Heart left ventricle (tissue), 13 donors: ENCODE results near the gene TCF4.

Source experiments
- POLR2A ChIP-seq, 2 donors: fragments of 450-650 bp; IDR thresholded peaks; one replicate each; pipeline ENCODE4 v1.6.1; 2017; ENCODE audit warnings: antibody characterized with exemption in 2 of 2, mild to moderate bottlenecking in 2 of 2, moderate library complexity in 2 of 2
- TF ChIP-seq, protein P1 (sequence below), 12 donors: fragments of 200-600 bp; sonication (generic) in 4 of 12; IDR thresholded peaks; one replicate each; pipeline versions ENCODE4 v1.5.0 to v1.8.0; 2018 to 2022; ENCODE audit warnings: antibody characterized with exemption in 12 of 12, mild to moderate bottlenecking in 5 of 12
- donor health status: ischemic (EF 13 %, LVEDD 7.1; RV severe dilation, severe dysfunction).
- donor health status: DM: no; HTN: yes; CAD: no.
- donor health status: DM: no; HTN: no; CAD: no.
- donor health status: ischemic (EF 25% LVEDD 6.9; RV normal size, moderate dysfunction).
- donor health status: ischemic (EF 25% LVEDD 5.7; RV mildly dilated, moderate dysfunction).
- donor health status: ischemic (EF 35%, LVEDD 5.7; RV mildly dilated, moderate dysfunction).
- donor health status: nonischemic (EF 11% LVEDD 7.7; RV severe dilation, severe dysfunction).
- donor health status: DM: yes; HTN: yes; CAD: no.
- donor health status: PGD.
- donor health status: ischemic (EF 29% LVEDD 5.4; RV normal size, mild dysfunction).
- donor health status: nonischemic (EF 23%, LVEDD 6.1; RV moderate dilation, normal function).

DNA sequence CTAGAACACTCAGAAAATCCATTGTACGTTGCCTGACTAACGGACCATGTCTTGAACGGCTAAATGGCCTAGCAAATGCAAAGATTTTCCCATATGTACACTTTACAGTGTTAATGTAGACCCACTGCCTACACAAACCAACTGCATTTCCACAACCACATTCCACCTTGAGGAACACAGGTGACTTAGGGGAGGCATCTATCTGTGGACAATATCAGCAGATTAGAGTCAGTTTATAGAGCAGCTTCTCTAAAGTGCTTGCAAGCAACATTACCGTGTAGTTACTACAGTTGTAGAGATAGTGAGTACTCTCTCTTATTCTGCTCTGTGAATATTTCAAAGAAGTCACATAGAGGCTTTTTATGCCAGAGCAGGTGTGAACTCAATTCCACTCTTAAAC lies 139.6 kb downstream of the TCF4 start:
- TF ChIP-seq, protein P1, sequence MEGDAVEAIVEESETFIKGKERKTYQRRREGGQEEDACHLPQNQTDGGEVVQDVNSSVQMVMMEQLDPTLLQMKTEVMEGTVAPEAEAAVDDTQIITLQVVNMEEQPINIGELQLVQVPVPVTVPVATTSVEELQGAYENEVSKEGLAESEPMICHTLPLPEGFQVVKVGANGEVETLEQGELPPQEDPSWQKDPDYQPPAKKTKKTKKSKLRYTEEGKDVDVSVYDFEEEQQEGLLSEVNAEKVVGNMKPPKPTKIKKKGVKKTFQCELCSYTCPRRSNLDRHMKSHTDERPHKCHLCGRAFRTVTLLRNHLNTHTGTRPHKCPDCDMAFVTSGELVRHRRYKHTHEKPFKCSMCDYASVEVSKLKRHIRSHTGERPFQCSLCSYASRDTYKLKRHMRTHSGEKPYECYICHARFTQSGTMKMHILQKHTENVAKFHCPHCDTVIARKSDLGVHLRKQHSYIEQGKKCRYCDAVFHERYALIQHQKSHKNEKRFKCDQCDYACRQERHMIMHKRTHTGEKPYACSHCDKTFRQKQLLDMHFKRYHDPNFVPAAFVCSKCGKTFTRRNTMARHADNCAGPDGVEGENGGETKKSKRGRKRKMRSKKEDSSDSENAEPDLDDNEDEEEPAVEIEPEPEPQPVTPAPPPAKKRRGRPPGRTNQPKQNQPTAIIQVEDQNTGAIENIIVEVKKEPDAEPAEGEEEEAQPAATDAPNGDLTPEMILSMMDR (IDR thresholded peaks at IDR 0.05), result no peak
- TF ChIP-seq POLR2A (IDR thresholded peaks at IDR 0.05), result no peak
